HUES48 (cell line): Measurements from ENCODE around the gene RAMAC.
"Not testable (repeated sequence)": the region's sequence is repeated elsewhere in the genome, so short reads cannot be mapped to it uniquely, and the experiment has no call there.

Source experiments
- H3K27ac ChIP-seq: one replicate; pipeline ENCODE4 v1.7.0; 2013; ENCODE audit warnings: low read depth, low read length, inconsistent platforms
- H3K27me3 ChIP-seq: 2 replicates; pipeline ENCODE4 v1.6.1; 2013; ENCODE audit warnings: mild to moderate bottlenecking, low read length; ENCODE audit not compliant: control insufficient read depth, insufficient read depth
- H3K36me3 ChIP-seq: 2 replicates; pipeline ENCODE4 v1.6.1; 2013; ENCODE audit warnings: low read length; ENCODE audit not compliant: control insufficient read depth, insufficient read depth
- H3K4me1 ChIP-seq: 2 replicates; pipeline ENCODE4 v1.6.1; 2013; ENCODE audit warnings: mild to moderate bottlenecking, low read length; ENCODE audit not compliant: control insufficient read depth, insufficient read depth
- H3K4me3 ChIP-seq: 2 replicates; pipeline ENCODE4 v1.5.1; 2013; ENCODE audit warnings: mild to moderate bottlenecking, low read depth, low read length
- H3K9ac ChIP-seq: 2 replicates; pipeline ENCODE4 v1.6.1; 2013; ENCODE audit warnings: mild to moderate bottlenecking, low read depth, low read length, moderate library complexity
- H3K9me3 ChIP-seq: 2 replicates; pipeline ENCODE4 v1.6.1; 2013; ENCODE audit warnings: low read length; ENCODE audit not compliant: control insufficient read depth, insufficient read depth

RAMAC gene

DNA sequence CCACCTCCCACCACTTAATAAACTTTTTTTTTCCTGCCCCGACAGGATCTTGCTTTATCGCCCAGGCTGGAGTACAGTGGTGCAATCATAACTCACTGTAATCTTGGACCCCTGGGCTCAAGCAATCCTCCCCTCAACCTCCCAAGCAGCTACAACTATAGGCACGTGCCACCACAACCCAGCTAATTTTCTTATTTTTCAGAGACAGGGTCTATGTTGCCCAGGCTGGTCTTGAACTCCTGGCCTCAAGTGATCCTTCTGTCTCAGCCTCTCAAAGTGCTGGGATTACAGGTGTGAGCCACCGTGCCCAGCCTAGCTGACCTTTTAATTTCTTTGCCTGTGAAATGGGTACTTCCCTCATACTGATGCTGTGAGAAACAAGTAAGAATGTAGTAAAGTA lies 29.4 kb downstream of the RAMAC start:
- Histone ChIP-seq H3K4me1 (peaks cover 6% of the 10 kb centered on the region), H3K9me3 (no peaks in the 10 kb centered on the region), H3K27me3 (no peaks in the 10 kb centered on the region), H3K36me3 (peaks cover 38% of the 10 kb centered on the region), H3K4me3 (no peak overlapping the region), H3K27ac (no peak overlapping the region), H3K9ac (no peak overlapping the region)

DNA sequence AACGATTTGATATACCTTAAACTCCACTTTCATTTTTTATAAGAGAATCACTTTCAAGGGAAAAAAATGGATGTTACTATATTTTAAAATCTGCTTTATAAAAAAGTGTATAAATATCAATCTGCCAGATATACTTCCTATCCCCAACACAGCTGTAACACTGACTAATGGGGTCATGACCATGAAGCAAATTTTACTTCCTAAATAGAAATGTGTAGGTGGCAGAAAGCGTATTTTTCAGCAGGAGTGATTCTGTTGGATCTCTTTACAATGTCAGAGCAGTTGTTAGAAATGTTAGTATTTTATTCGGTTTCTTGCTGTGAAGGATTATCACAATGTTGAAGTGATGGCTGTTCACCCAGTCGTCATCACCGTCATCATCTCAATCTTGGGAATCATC lies 30.9 kb downstream of the RAMAC start:
- Histone ChIP-seq H3K9ac (no peak overlapping the region), H3K4me1 (peaks cover 2% of the 10 kb centered on the region), H3K9me3 (no peaks in the 10 kb centered on the region), H3K4me3 (no peak overlapping the region), H3K27me3 (no peaks in the 10 kb centered on the region), H3K36me3 (peaks cover 52% of the 10 kb centered on the region), H3K27ac (no peak overlapping the region)

GRCh38 chr15:83018436-83018835 lies 32.4 kb downstream of the RAMAC start:
- H3K27ac ChIP-seq, result no peak overlapping the region
- no peaks in the 10 kb centered on the region for H3K4me1 ChIP-seq
- H3K9ac ChIP-seq, result no peak overlapping the region
- no peaks in the 10 kb centered on the region for H3K9me3 ChIP-seq
- H3K36me3 ChIP-seq, result peaks cover 53% of the 10 kb centered on the region
- no peaks in the 10 kb centered on the region for H3K27me3 ChIP-seq
- no peak overlapping the region for H3K4me3 ChIP-seq

DNA sequence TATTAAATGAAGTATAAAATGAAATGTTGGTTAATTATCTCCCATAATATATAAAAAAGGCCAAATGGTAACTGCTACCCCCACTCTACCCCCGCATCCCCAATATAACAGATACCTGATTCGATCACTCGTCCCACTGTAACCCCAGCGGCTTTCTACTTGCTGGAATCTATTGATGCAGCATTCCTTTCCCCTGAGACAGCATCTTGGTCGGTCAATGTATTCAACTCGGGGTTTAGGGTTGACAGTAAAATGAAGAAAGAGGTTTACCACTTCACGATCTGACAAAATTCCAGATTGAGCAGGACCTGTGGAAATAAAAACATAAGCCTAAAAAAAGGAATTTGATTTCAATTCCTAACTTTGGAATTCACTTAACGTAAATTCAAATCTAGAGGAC lies 44.0 kb downstream of the RAMAC start:
- no peaks in the 10 kb centered on the region for H3K27me3 ChIP-seq
- H3K36me3 ChIP-seq, result peaks cover 45% of the 10 kb centered on the region

DNA sequence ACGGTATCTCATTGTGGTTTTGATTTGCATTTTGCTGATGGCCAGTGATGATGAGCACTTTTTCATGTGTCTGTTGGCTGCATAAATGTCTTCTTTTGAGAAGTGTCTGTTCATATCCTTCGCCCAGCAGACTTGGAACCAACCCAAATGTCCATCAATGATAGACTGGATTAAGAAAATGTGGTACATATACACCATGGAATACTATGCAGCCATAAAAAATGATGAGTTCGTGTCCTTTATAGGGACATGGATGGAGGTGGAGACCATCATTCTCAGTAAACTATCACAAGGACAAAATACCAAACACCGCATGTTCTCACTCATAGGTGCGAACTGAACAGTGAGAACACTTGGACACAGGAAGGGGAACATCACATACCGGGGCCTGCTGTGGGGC lies 45.2 kb downstream of the RAMAC start:
- H3K4me1 ChIP-seq, H3K4me3 ChIP-seq, H3K9ac ChIP-seq, H3K9me3 ChIP-seq, H3K27ac ChIP-seq, H3K27me3 ChIP-seq: not testable (repeated sequence)
- H3K36me3 ChIP-seq, result peaks cover 44% of the 10 kb centered on the region

More for the DNA sequence above, 44.0 kb downstream of the RAMAC start:
- H3K9ac ChIP-seq, result no peak overlapping the region
- no peaks in the 10 kb centered on the region; the same call in 1 of the 2 replicates for H3K4me1 ChIP-seq
- H3K27ac ChIP-seq, result no peak overlapping the region
- H3K4me3 ChIP-seq, result no peak overlapping the region
- H3K9me3 ChIP-seq, result no peaks in the 10 kb centered on the region

DNA sequence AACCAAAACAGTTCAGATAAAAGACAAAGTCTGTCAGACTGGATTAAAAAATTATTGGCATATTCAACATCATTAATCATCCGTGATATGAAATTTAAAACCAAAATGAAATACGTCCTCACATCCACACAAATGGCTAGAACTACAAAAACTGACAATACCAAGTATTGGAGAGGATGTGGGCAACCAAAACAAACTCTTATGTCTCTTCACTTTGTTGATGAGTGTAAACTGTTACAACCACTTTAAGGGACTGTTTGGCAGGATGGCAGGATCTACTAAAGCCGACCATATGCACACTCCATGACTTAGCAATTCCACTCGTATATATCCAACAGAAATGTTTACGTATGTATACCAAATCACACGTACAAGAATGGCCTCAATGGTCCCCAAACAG lies 50.2 kb downstream of the RAMAC start:
- Histone ChIP-seq H3K4me3 (no peak overlapping the region), H3K27ac (no peak overlapping the region), H3K4me1 (no peaks in the 10 kb centered on the region), H3K36me3 (peaks cover 35% of the 10 kb centered on the region), H3K9ac (no peak overlapping the region), H3K27me3 (no peaks in the 10 kb centered on the region), H3K9me3 (no peaks in the 10 kb centered on the region)

DNA sequence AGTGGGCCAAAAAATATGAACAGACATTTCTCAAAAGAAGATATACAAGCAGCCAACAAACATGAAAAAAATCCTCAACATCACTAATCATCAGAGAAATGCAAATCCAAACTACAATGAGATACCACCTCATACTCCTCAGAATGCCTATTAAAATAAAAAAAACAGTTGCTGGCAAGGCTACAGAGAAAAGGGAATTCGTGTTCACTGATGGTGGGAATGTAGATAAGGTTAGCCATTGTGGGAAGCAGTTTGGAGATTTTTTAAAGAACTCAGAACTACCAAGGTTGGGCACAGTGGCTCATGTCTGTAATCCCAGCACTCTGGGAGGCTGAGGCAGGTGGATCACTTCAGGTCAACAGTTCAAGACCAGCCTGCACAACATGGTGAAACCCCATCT lies 53.2 kb downstream of the RAMAC start:
- peaks cover 46% of the 10 kb centered on the region for H3K36me3 ChIP-seq

More for the DNA sequence above, 53.2 kb downstream of the RAMAC start:
- Histone ChIP-seq H3K4me1 (no peaks in the 10 kb centered on the region), H3K4me3 (no peak overlapping the region), H3K9ac (no peak overlapping the region), H3K27ac (no peak overlapping the region), H3K27me3 (no peaks in the 10 kb centered on the region), H3K9me3 (no peaks in the 10 kb centered on the region)
